A673 (cell line): ENCODE results near the gene AARS1. TPM values are rescaled to one million over a fixed set of nuclear protein-coding genes. Genes with fewer than 3 reads are reported as not detected.

Experiments
- BruUV-seq: library from RNA; stranded (reverse); fragments of 400-500 nt; replicated peaks from 2 replicates; lab custom pipeline; 2021; lab: Mats Ljungman, UMichigan
- CTCF ChIA-PET: fragments of 300-600 bp; sonication (Branson Sonifier 250); formaldehyde crosslinking; loops from one replicate; lab custom pipeline; 2022; ENCODE audit warnings: antibody characterized with exemption; lab: Charles Lee
- POLR2A ChIA-PET: fragments of 300-600 bp; sonication (Branson Sonifier 250); formaldehyde crosslinking; loops from one replicate; lab custom pipeline; 2022; ENCODE audit warnings: antibody characterized with exemption; ENCODE audit not compliant: low non-redundant PET; lab: Charles Lee
- DNase-seq: peaks from one replicate; pipeline ENCODE4 v3.0.0-alpha.2; 2015; ENCODE audit warnings: low spot score
- H3K27ac ChIP-seq: fragments of 200-600 bp; sonication (generic); 2 replicates; pipeline ENCODE4 v1.5.1; 2016; ENCODE audit warnings: mixed run types, low read depth, mild to moderate bottlenecking, mixed read lengths, antibody characterized with exemption, low read length; ENCODE audit not compliant: poor library complexity, severe bottlenecking
- H3K27me3 ChIP-seq: fragments of 200-600 bp; sonication (generic); replicated peaks from 2 replicates; pipeline ENCODE4 v1.6.1; 2017; ENCODE audit warnings: mixed run types, low read depth, mild to moderate bottlenecking, mixed read lengths, antibody characterized with exemption, low read length; ENCODE audit not compliant: insufficient read depth, poor library complexity
- H3K36me3 ChIP-seq: fragments of 200-600 bp; sonication (generic); 2 replicates; pipeline ENCODE4 v1.6.1; 2016; ENCODE audit warnings: mixed run types, mild to moderate bottlenecking, mixed read lengths, antibody characterized with exemption, low read length; ENCODE audit not compliant: insufficient read depth, poor library complexity, severe bottlenecking
- H3K4me1 ChIP-seq: fragments of 200-600 bp; sonication (generic); 2 replicates; pipeline ENCODE4 v1.6.1; 2017; ENCODE audit warnings: mixed run types, mild to moderate bottlenecking, mixed read lengths, antibody characterized with exemption, low read length; ENCODE audit not compliant: insufficient read depth, poor library complexity, severe bottlenecking
- H3K4me3 ChIP-seq: fragments of 200-600 bp; sonication (generic); 2 replicates; pipeline ENCODE4 v1.5.1; 2016; ENCODE audit warnings: low read depth, mixed run types, mild to moderate bottlenecking, mixed read lengths, low read length; ENCODE audit not compliant: poor library complexity, severe bottlenecking
- H3K9me3 ChIP-seq: fragments of 200-600 bp; sonication (generic); 2 replicates; pipeline ENCODE4 v1.6.1; 2016; ENCODE audit warnings: mixed run types, low read depth, mild to moderate bottlenecking, mixed read lengths, antibody characterized with exemption, low read length; ENCODE audit not compliant: poor library complexity, severe bottlenecking
- EZH2 ChIP-seq: fragments of 200-600 bp; sonication (generic); IDR thresholded peaks from 2 replicates; pipeline ENCODE4 v1.6.1; 2017; ENCODE audit warnings: borderline replicate concordance, low read depth, mild to moderate bottlenecking, mixed read lengths, antibody characterized with exemption, low read length; ENCODE audit not compliant: poor library complexity, severe bottlenecking
- intact Hi-C: fragments of 100-400 bp; cut with micrococcal nuclease; formaldehyde crosslinking; loops from one replicate; pipeline ENCODE4 v1.10.0; 2022; ENCODE audit not compliant: unreplicated experiment
- total RNA-seq: library from RNA; stranded (reverse); gene quantifications from 2 replicates; pipeline ENCODE4 v1.2.3, GENCODE V29; 2021
- TF ChIP-seq, protein P1 (sequence below): fragments of 300-800, 200-600 bp; sonication (generic); conservative IDR thresholded peaks from 2 replicates; pipeline ENCODE4 v1.5.1; 2017; ENCODE audit warnings: low read depth, mild to moderate bottlenecking, antibody characterized with exemption, low read length, moderate library complexity, mixed read lengths

The AARS1 gene
- total RNA-seq, 1 experiment from 2014 or later: 234 TPM

DNA sequence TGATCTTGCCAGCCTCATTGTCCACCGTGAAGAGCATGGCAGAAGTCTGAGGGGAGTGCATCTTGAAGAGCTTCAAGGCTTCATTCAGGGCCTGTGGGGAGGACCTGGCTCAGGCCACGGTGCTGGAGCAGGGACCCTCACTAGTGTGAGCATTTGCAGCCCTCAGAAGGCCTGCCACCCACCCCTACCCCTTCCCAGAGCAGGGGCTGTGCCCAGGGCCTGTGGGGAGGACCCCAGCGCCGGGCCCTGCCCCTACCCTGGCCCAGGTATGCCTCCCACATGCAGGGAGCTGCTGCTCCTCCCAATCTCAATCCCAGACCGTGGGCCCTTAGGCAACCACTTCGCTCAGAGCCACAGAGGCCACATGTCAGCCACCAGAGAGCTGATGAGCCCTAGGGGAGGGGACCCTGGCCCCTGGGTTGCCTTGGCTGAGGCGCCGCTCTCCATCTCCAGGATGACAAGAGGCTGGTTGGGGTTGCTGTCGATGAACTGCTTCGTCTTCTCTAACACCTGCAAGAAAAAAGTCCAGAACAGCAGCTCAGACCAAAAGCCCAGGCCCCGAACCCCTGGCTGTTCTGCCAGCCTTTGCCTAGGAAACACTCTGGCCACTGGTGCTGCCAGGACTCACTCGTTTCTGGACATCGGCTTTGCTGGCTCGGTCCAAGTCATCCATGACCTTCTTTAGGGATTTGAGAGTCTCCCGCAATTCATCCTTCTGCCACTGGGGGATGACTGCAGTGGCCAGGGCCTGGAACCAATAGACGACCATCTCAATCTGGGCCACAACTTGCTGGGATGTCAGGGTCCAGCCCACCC is 35.8 kb downstream of the AARS1 start:
- ChIA-PET CTCF (interaction anchor here (0.7 kb wide), 1 partner anchor 94 kb away, joined by 4 read pairs; no protein-coding TSS in a partner anchor), POLR2A (interaction anchor here (0.6 kb wide), 1 partner anchor 46 kb away, joined by 3 read pairs; no protein-coding TSS in a partner anchor)
- intact Hi-C loops: no loop called here
- BruUV-seq: no TSS peak
- H3K4me1 ChIP-seq: peaks cover 8% of the 10 kb centered on the region
- no peaks in the 10 kb centered on the region for H3K9me3 ChIP-seq
- H3K4me3 ChIP-seq: no peak overlapping the region
- H3K27me3 ChIP-seq: no peaks in the 10 kb centered on the region
- H3K27ac ChIP-seq: no peak overlapping the region
- peaks cover 70% of the 10 kb centered on the region for H3K36me3 ChIP-seq
- peak; percentile 43 for DNase-seq
- TF ChIP-seq EZH2: no peak
- TF ChIP-seq, protein P1, sequence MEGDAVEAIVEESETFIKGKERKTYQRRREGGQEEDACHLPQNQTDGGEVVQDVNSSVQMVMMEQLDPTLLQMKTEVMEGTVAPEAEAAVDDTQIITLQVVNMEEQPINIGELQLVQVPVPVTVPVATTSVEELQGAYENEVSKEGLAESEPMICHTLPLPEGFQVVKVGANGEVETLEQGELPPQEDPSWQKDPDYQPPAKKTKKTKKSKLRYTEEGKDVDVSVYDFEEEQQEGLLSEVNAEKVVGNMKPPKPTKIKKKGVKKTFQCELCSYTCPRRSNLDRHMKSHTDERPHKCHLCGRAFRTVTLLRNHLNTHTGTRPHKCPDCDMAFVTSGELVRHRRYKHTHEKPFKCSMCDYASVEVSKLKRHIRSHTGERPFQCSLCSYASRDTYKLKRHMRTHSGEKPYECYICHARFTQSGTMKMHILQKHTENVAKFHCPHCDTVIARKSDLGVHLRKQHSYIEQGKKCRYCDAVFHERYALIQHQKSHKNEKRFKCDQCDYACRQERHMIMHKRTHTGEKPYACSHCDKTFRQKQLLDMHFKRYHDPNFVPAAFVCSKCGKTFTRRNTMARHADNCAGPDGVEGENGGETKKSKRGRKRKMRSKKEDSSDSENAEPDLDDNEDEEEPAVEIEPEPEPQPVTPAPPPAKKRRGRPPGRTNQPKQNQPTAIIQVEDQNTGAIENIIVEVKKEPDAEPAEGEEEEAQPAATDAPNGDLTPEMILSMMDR: peak; percentile 57

DNA sequence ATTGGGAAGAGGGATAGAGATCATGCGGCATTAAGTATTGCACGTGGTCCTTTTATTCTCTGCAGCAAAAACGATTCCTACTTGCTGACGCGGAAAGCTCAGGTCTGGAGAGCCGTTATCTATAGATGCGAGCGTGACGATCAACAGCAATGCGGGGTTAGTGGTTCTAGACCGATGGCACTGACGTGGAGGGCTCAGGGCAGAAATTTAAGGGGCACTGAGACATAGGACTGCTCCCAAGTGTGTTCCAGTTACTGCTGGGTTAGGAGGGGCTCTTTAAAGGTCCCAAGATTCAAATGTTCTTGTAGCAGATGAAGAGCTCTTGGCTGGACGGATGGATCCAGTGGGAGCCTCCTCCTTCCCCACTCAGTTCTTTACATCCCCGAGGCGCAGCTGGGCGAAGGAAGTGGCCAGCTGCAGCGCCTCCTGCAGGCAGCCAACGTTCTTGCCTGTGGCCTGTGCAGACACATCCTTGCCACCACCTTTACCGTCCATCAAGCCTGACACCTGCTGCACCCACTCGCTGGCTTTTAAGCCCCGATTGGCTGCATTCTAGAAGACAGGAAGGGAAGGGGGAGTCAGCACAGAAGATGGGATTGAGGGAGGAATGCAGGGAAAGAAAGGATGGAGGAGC is 36.8 kb downstream of the AARS1 start:
- BruUV-seq: no TSS peak

More for the DNA sequence above, 36.8 kb downstream of the AARS1 start:
- intact Hi-C loops: no loop called here
- CTCF ChIA-PET: interaction anchor here (0.5 to 0.9 kb wide), 5 partner anchors 36 to 446 kb away, joined by 3 to 10 read pairs (median 4); no protein-coding TSS in a partner anchor
- Histone ChIP-seq H3K9me3 (no peaks in the 10 kb centered on the region), H3K4me3 (no peak overlapping the region), H3K4me1 (peaks cover 8% of the 10 kb centered on the region), H3K36me3 (peaks cover 64% of the 10 kb centered on the region), H3K27me3 (no peaks in the 10 kb centered on the region), H3K27ac (no peak overlapping the region)
- POLR2A ChIA-PET: no interaction called here
- peak; percentile 67 for DNase-seq
- no peak for TF ChIP-seq EZH2
- TF ChIP-seq, protein P1: peak; percentile 69
